Transverse colon (tissue), 3 donors: ENCODE measurements around the gene FARP1.

Source experiments
- CTCF ChIP-seq, 5 experiments: fragments of 200-600 bp in 3 of 5; fragments of 450-650 bp in 2 of 5; sonication (generic) in 3 of 5; IDR thresholded peaks; 1 replicate in 2 of 5; 2 replicates in 3 of 5; pipeline ENCODE4 v1.5.1; 2016 to 2017; ENCODE audit warnings: antibody characterized with exemption in 5 of 5, inconsistent platforms in 3 of 5, mild to moderate bottlenecking in 2 of 5, moderate library complexity in 1 of 5
- EP300 ChIP-seq: sonication (generic); formaldehyde crosslinking; IDR thresholded peaks from one replicate; pipeline ENCODE4 v1.6.1; 2017; ENCODE audit warnings: antibody characterized with exemption, low read depth
- POLR2A ChIP-seq: fragments of 450-650 bp; IDR thresholded peaks from one replicate; pipeline ENCODE4 v1.6.1; 2016; ENCODE audit warnings: antibody characterized with exemption, mild to moderate bottlenecking, moderate library complexity

- TF ChIP-seq POLR2A (no peak), CTCF (IDR thresholded peaks at IDR 0.05) (no peak), EP300 (no peak)
These were observed 297.0 kb downstream of the FARP1 start for GRCh38 chr13:98439896-98440295.
